GM06990 (cell line): ENCODE measurements around the gene GHITM.
A peak's percentile ranks its signal among the peaks of the same experiment; 100 is the strongest.
"Not testable (repeated sequence)": the region's sequence is repeated elsewhere in the genome, so short reads cannot be mapped to it uniquely, and the experiment has no call there.

Experiments used
- DNase-seq: peaks from one replicate; pipeline ENCODE4 v3.0.0-alpha.2; 2011; ENCODE audit not compliant: insufficient read length; ENCODE audit errors: extremely low read depth
- H3K27me3 ChIP-seq: replicated peaks from 2 replicates; pipeline ENCODE4 v1.6.0; 2011; ENCODE audit warnings: low read length; ENCODE audit not compliant: control insufficient read depth, insufficient read depth
- H3K36me3 ChIP-seq: 2 replicates; pipeline ENCODE4 v1.5.1; 2011; ENCODE audit warnings: low read length; ENCODE audit not compliant: control insufficient read depth, insufficient read depth
- H3K4me3 ChIP-seq: replicated peaks from 2 replicates; pipeline ENCODE4 v1.5.1; 2011; ENCODE audit warnings: low read depth, mild to moderate bottlenecking, control low read depth, low read length
- CTCF ChIP-seq: IDR thresholded peaks from 2 replicates; pipeline ENCODE4 v1.5.1; 2011; ENCODE audit warnings: low read length, control low read depth, mild to moderate bottlenecking, inconsistent platforms; ENCODE audit not compliant: insufficient read depth, poor library complexity, severe bottlenecking

Gene GHITM

GRCh38 chr10:84159076-84159685 lies 19.9 kb downstream of the GHITM start:
- Histone ChIP-seq H3K27me3 (no peaks in the 10 kb centered on the region), H3K36me3 (peaks cover 12% of the 10 kb centered on the region), H3K4me3 (no peak overlapping the region)
- no peak for TF ChIP-seq CTCF
- no peak for DNase-seq

- no peaks in the 10 kb centered on the region for H3K27me3 ChIP-seq
- H3K36me3 ChIP-seq, result peaks cover 13% of the 10 kb centered on the region
- peak; percentile 7 for TF ChIP-seq CTCF
- no peak for DNase-seq
- H3K4me3 ChIP-seq, result no peak overlapping the region
These were observed 21.5 kb downstream of the GHITM start for GRCh38 chr10:84160663-84161362.

DNA sequence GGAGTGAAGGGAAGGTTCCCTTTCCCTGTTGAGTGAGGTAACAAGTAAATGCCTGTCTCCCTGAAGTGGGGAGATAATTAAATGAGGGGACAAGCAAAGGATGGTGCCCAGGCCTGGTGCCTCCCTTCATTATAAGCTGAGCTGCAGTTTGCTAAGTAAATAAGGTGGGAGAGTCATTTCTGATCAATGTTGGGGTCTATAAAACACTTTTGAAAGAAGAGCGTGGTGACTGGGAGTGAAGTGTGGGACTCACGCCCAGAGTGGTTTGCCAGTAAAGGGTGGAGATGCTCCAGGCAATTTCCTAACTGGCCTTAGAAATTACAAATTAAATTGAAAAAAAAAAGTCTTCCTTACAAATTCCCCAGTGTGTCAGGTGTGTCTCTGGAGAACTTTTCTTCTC lies 24.7 kb downstream of the GHITM start:
- Histone ChIP-seq H3K36me3 (peaks cover 11% of the 10 kb centered on the region), H3K27me3 (no peaks in the 10 kb centered on the region), H3K4me3 (no peak overlapping the region)
- no peak for TF ChIP-seq CTCF
- no peak for DNase-seq

- no peak for DNase-seq
- no peak for TF ChIP-seq CTCF
- H3K27me3 ChIP-seq, result no peaks in the 10 kb centered on the region
- H3K36me3 ChIP-seq, result peaks cover 8% of the 10 kb centered on the region
- H3K4me3 ChIP-seq, result no peak overlapping the region
These were observed 25.1 kb downstream of the GHITM start for GRCh38 chr10:84164442-84164841.

DNA sequence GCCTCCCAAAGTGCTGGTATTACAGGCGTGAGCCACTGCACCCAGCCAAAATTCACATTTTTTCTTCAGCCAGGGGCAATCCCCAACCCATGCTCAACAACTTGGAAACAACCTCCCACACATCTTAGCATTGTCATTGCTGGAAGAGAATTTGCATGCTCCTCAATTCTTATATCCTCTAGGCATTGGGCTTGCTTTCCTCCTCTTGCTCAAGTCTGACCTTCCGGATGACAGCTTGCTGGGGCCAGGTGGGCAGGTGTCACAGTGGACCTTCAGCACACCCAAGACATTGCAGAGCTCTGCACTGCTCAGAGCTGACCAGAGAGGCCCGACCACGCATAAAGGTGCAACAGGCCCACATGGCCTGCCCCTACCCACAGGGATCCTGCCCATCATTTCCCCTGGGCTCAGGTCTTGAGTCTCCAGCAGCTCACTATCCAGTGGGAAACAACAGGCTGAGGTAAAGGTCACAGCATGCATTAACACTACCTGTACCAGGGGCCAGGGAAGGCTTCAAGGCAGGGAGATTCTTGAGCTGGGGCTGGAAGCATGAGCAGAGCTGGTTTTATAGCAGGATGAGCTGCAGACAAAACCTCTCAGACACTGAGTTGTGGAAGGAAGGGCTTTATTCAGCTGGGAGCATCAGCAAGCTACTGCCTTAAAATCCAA lies 27.4 kb downstream of the GHITM start:
- Histone ChIP-seq H3K27me3 (no peaks in the 10 kb centered on the region), H3K4me3 (peak overlapping the region; percentile 20), H3K36me3 (peaks cover 6% of the 10 kb centered on the region)
- no peak for TF ChIP-seq CTCF
- DNase-seq, result peak; percentile 23

DNA sequence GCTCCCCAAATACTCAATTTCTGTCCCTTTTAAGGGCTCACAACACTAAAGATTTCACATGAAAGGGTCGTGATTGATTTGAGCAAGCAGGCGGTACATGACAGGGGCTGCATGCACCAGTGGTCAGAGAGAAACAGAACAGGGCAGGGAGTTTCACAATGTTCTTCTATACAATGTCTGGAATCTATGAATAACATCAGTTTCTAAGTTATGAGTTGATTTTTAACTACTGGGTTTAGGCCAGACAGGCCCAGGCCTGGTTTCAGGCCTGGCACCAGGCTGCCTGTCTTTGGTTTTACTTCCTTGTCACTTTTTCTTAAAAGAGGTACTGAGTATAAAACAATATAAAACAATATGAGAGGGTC lies 28.0 kb downstream of the GHITM start:
- H3K27me3 ChIP-seq, H3K36me3 ChIP-seq, H3K4me3 ChIP-seq, DNase-seq: not testable (repeated sequence)

DNA sequence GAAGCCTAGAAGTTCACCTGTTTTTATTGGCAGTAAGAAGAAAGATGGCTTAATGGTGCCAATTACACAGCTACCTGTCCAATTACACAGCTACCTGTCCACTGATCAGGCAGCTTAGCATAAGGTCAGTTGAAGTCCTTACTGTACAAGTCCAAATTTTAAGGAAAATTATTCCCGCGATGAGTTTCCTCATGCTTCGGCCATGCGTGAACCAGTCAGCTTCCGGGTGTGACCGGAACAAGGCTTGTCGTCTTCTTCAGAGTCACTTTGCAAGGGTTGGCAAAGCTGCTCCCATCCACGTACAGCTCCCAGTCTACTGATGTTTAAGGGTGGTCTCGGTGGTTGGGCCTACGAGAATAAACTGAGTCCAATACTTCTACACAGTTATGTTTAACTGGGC lies 29.1 kb downstream of the GHITM start:
- H3K36me3 ChIP-seq, H3K27me3 ChIP-seq, DNase-seq: not testable (repeated sequence)
- peak overlapping the region; percentile 85 for H3K4me3 ChIP-seq

DNA sequence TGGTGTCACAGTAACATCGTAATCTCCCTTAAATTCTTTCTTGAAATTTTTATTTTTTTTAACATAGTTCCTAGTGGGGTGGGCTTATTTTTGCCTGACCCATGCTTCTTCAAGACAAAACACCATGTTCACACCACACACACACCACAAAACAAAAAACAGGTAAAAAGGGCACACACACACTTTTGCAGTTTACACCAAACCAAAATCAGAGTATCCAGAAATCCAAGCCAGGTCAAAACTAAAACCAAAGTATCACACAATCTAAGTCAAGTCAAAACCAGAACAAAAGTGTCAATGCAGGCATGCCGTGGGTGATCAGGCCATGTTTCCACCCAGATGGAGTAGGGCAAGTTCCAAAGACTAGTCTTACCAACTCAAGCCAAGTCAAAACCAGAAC lies 31.9 kb downstream of the GHITM start:
- not testable (repeated sequence) for DNase-seq, H3K36me3 ChIP-seq, H3K27me3 ChIP-seq
- peak overlapping the region; percentile 85 for H3K4me3 ChIP-seq

DNA sequence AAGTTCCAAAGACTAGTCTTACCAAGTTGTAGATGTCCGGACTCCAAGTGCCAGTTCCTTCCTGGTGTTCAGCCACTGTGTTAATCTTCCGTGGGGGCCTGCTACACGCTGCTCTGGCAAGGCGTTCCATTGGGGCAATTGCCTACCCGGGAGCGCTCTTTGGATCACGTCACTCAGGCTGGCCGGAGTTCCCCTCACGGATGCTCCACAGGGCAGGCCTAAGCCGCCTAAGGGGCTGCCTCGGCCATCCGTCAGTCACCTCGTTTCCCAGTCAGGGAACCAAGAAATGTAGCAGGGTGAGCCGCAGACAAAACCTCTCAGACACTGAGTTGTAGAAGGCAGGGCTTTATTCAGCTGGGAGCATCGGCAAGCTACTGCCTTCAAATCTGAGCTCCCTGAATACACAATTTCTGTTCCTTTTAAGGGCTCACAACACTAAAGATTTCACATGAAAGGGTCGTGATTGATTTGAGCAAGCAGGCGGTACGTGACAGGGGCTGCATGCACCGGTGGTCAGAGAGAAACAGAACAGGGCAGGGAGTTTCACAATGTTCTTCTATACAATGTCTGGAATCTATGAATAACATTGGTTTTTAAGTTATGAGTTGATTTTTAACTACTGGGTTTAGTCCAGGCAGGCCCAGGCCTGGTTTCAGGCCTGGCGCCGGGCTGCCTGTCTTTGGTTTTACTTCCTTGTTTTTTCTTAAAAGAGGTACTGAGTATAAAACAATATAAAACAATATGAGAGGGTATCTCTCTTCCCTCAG lies 32.6 kb downstream of the GHITM start:
- peak; percentile 80 for DNase-seq
- H3K27me3 ChIP-seq, H3K36me3 ChIP-seq: not testable (repeated sequence)
- peak overlapping the region; percentile 85 for H3K4me3 ChIP-seq
